Peyer's patch (tissue), 4 donors: ENCODE data around the gene ATXN1. TPM values are rescaled to one million over a fixed set of nuclear protein-coding genes. Genes with fewer than 3 reads are reported as not detected.
"Not testable (repeated sequence)": the region's sequence is repeated elsewhere in the genome, so short reads cannot be mapped to it uniquely, and the experiment has no call there.

Experiments
- DNase-seq, 3 donors: peaks; one replicate each; pipeline ENCODE4 v3.0.0-alpha.2; 2017 to 2019
- H3K27ac ChIP-seq, 4 donors: fragments of 200-600 bp; sonication (generic); one replicate each; pipeline ENCODE4 v1.5.1; 2016 to 2019
- H3K27me3 ChIP-seq, 2 donors: fragments of 200-600 bp; sonication (generic); one replicate each; pipeline ENCODE4 v1.5.1; 2019
- H3K36me3 ChIP-seq, 3 donors: fragments of 200-600 bp; sonication (generic); one replicate each; pipeline ENCODE4 v1.5.1; 2016 to 2019
- H3K4me1 ChIP-seq, 4 donors: fragments of 200-600 bp; sonication (generic); one replicate each; pipeline ENCODE4 v1.5.1; 2016 to 2019
- H3K4me3 ChIP-seq, 4 donors: fragments of 200-600 bp; sonication (generic); 1 replicate in 3 of 4; 2 replicates in 1 of 4; pipeline ENCODE4 v1.5.1; 2016 to 2019; ENCODE audit warnings: mild to moderate bottlenecking in 1 of 4
- H3K9me3 ChIP-seq, 4 donors: fragments of 200-600 bp; sonication (generic); one replicate each; pipeline ENCODE4 v1.5.1; 2016 to 2019; ENCODE audit warnings: mild to moderate bottlenecking in 1 of 4
- CTCF ChIP-seq, 6 experiments: fragments of 450-650 bp in 4 of 6; fragments of 200-600 bp in 2 of 6; sonication (generic) in 1 of 6; IDR thresholded peaks; one replicate each; pipeline ENCODE4 v1.5.1; 2017 to 2019; ENCODE audit warnings: antibody characterized with exemption in 6 of 6, mild to moderate bottlenecking in 3 of 6, moderate library complexity in 1 of 6
- POLR2A ChIP-seq, 2 donors: fragments of 450-650 bp; IDR thresholded peaks; one replicate each; pipeline ENCODE4 v1.5.1; 2017; ENCODE audit warnings: antibody characterized with exemption in 2 of 2, mild to moderate bottlenecking in 2 of 2, moderate library complexity in 2 of 2
- total RNA-seq, 4 donors: library from RNA; depleted of rRNA; stranded (reverse); fragments of >200 nt; gene quantifications; one replicate each; pipeline ENCODE4 v1.1.0, GENCODE V29; 2016

Gene ATXN1
- total RNA-seq, 4 donors from 2014 or later = 34.7 to 48.5 (median 43.1) TPM

- Histone ChIP-seq H3K4me3 (no peak overlapping the region), H3K27me3 (no peaks in the 10 kb centered on the region), H3K36me3 (no peaks in the 10 kb centered on the region), H3K9me3 (no peaks in the 10 kb centered on the region), H3K4me1 (peaks cover 0 to 6% (median 0%) of the 10 kb centered on the region in 4 donors), H3K27ac (no peak overlapping the region)
- TF ChIP-seq POLR2A (IDR thresholded peaks at IDR 0.05) (no peak), CTCF (IDR thresholded peaks at IDR 0.05) (no peak)
- no peak for DNase-seq
Observed at GRCh38 chr6:16386057-16386456, 375.2 kb downstream of the ATXN1 start.

DNA sequence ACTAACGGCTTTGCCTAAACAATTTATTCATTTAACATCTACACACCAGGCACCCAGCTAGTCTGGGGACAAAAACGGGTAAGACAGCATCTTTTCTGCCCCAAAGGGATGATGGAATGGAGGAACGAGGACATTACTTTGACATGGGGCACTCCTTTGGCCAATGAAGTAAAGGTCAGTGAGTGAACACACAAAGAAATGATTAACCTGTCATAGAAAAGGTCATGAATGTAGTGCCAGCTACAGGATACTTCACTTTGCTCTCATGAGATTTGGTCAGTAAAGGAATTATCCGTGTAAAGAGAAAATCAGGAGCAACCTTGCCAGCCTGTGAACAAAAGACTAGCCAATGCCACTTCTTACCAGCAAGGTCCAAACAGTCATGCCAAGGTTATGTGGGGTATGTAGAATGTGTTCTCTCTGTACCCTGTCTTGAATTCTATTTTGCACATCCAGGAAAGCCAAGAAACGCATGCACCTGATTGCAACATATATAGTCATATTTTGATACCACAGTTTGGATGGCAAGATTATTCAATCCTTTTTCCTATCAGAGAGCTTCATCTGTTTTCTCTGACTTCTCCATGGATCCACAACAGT lies 377.6 kb downstream of the ATXN1 start:
- Histone ChIP-seq H3K4me3 (no peak overlapping the region), H3K27ac (no peak overlapping the region), H3K9me3 (no peaks in the 10 kb centered on the region), H3K36me3 (no peaks in the 10 kb centered on the region), H3K27me3 (no peaks in the 10 kb centered on the region), H3K4me1 (peaks cover 0 to 6% (median 0%) of the 10 kb centered on the region in 4 donors)
- no peak for TF ChIP-seq POLR2A (IDR thresholded peaks at IDR 0.05)
- no peak for TF ChIP-seq CTCF (IDR thresholded peaks at IDR 0.05)
- DNase-seq = no peak

DNA sequence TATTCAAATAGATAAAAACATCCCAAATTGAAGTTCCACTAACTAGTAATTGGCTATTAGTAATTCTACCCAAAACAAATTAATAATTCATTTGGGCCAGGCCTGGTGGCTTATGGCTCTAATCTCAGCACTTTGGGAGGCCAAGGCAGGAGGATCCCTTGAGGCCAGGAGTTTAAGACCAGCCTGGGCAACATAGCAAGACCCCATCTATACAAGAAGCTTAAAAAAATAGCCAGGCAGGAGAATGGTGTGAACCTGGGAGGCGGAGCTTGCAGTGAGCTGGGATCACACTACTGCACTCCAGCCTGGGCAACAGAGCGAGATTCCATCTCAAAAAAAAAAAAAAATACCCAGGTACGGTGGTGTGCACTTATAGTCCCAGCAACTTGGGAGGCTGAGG lies 379.3 kb downstream of the ATXN1 start:
- not testable (repeated sequence) for DNase-seq, H3K4me1 ChIP-seq, H3K9me3 ChIP-seq, H3K4me3 ChIP-seq, H3K27ac ChIP-seq, H3K27me3 ChIP-seq, H3K36me3 ChIP-seq

DNA sequence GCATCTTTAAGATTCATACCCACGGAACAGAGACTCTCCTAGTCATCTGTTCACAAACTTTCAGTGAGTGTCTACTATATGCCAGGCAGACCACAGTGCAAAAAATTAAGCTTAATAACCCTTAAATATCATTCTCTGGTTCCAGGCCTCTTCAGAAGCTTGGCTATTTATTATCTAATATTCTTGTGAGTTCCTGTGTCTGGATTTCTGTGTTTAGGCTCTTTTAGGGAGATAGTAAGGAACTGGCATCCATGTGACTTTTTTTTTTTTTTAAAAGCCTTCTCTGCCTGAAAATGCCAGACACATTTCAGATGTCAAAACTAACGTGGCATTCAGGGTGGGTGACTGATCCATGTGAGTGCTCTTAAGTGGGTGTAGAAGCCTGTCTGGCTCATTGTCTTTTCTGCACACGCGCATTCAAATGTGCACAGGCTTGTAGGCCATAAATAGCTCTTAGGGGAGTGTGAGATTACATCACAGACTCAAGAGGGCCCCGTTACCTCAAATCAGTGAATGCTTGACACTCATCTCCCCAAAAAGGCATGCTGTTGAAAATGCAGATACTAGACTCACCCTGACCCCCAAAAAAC lies 380.9 kb downstream of the ATXN1 start:
- no peaks in the 10 kb centered on the region for H3K9me3 ChIP-seq
- peaks cover 0 to 6% (median 3%) of the 10 kb centered on the region in 4 donors for H3K4me1 ChIP-seq
- no peak overlapping the region for H3K4me3 ChIP-seq
- no peak for DNase-seq
- TF ChIP-seq POLR2A (IDR thresholded peaks at IDR 0.05) (no peak), CTCF (IDR thresholded peaks at IDR 0.05) (no peak)
- H3K36me3 ChIP-seq = no peaks in the 10 kb centered on the region
- H3K27ac ChIP-seq = no peak overlapping the region
- H3K27me3 ChIP-seq = no peaks in the 10 kb centered on the region

DNA sequence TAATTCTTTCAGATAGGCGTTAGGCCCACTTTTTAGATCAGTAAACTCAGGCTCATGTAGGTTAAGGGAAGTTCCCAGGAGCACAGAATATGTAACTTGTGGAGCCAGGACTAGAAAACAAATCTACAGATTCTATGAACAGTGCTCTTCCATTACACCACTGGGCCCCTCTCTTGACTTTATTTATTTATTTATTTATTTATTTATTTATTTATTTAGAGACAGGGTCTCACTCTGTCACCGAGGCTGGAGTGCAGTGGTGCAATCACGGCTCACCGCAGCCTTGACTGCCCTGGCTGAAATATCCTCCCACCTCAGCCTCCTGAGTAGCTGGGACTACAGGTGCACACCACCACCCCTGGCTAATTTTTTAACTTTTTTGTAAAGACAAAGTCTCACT lies 382.9 kb downstream of the ATXN1 start:
- H3K4me1 ChIP-seq, H3K9me3 ChIP-seq, DNase-seq, H3K4me3 ChIP-seq, H3K36me3 ChIP-seq, H3K27me3 ChIP-seq, H3K27ac ChIP-seq: not testable (repeated sequence)

DNA sequence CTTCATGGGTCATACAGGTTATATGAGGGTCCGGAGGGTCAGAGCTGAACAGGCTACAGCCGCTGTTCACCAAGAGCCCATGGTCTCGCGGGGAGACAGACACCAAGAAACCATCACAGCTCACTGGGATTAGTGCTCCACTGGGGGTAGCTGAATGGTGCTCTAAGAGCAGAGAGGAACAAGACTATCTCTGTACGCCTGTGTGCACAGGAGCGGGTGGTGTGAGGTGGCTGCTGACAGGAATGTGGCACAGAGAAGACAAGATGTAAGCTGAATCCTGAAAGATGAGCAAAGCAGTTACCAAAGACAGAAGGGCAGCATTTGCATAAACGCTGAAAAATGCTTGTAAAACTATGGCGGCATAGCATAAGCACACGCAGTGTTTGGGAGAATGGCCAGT lies 383.8 kb downstream of the ATXN1 start:
- no peak overlapping the region for H3K27ac ChIP-seq
- no peak for TF ChIP-seq CTCF (IDR thresholded peaks at IDR 0.05)
- no peak for TF ChIP-seq POLR2A (IDR thresholded peaks at IDR 0.05)
- DNase-seq = no peak
- H3K4me1 ChIP-seq = peaks cover 0 to 7% (median under 1%) of the 10 kb centered on the region in 4 donors
- no peaks in the 10 kb centered on the region for H3K27me3 ChIP-seq
- H3K4me3 ChIP-seq = no peak overlapping the region
- H3K36me3 ChIP-seq = no peaks in the 10 kb centered on the region
- H3K9me3 ChIP-seq = no peaks in the 10 kb centered on the region

- TF ChIP-seq CTCF (IDR thresholded peaks at IDR 0.05) = no peak
- TF ChIP-seq POLR2A (IDR thresholded peaks at IDR 0.05) = no peak
Observed at GRCh38 chr6:16375843-16376242, 385.4 kb downstream of the ATXN1 start.

More at GRCh38 chr6:16375843-16376242, 385.4 kb downstream of the ATXN1 start:
- Histone ChIP-seq H3K9me3 (no peaks in the 10 kb centered on the region), H3K4me3 (no peak overlapping the region), H3K27ac (no peak overlapping the region), H3K36me3 (no peaks in the 10 kb centered on the region), H3K4me1 (peaks cover 0 to 7% (median 0%) of the 10 kb centered on the region in 4 donors), H3K27me3 (no peaks in the 10 kb centered on the region)
- DNase-seq = no peak
